Measurements from ENCODE around the gene CNTNAP2.
"Not testable (repeated sequence)": the region's sequence is repeated elsewhere in the genome, so short reads cannot be mapped to it uniquely, and the experiment has no call there.

Gene CNTNAP2

DNA sequence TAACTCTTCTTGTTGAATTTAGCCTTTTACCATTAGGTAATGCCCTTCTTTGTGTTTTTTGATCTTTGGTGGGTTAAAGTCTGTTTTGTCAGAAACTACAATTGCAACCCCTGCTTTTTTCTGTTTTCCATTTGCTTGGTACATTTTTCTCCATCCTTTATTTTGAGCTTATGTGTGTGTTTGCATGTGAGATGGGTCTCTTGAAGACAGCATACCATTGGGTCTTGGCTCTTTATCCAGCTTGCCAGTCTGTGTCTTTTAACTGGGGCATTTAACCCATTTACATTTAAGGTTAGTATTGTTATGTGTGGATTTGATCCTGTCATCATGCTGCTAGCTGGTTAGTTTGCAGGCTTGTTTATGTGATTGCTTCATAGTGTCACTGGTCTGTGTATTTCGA lies 997.9 kb downstream of the CNTNAP2 start:
- DNase-seq (ENCODE audit: low spot score) = not testable (repeated sequence)

- DNase-seq (ENCODE audit: low spot score) = no peak
Measured at GRCh38 chr7:147136352-147136751, 1019.8 kb downstream of the CNTNAP2 start.

DNA sequence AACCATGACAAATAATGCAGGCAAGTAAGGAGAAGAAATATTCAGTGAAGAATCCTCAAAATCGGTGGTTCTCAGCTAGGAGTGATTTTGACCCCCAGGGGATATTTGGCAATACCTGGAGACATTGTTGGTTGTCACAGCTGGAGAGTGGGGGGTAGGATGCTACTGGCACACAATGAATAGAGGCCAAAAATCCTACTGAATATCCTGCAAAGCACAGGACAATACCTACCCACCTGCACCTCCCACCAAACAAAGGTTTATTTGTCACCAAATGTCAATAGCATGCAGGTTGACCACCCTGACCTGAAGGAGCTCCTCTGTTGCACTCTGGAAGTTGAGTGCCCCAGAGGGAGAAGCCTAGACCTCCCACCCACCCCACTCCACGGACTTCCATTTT lies 1028.6 kb downstream of the CNTNAP2 start:
- no peak for DNase-seq (ENCODE audit: low spot score)

GRCh38 chr7:147146169-147146568 lies 1029.6 kb downstream of the CNTNAP2 start:
- no peak for DNase-seq (ENCODE audit: low spot score)

DNA sequence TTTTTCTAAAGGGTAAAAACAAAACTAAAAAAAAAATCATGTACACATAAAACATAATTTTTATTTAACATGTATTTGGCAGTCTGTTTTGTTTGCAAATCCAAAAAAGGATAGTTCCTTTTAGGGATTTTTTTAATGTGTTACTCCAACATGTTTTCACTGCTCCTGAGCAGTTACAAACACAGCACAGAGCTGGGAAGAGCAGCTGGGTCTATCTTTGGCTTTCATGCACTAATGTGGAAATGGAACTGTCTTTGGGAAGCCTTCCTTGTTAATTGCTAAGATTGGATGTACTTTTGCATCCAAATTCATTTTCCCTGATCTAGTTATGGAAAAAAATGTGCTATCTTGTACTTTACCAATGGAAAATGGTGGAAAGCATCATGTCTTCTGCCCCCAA lies 1035.1 kb downstream of the CNTNAP2 start:
- DNase-seq (ENCODE audit: low spot score) = no peak

GRCh38 chr7:147153571-147153970 lies 1037.0 kb downstream of the CNTNAP2 start:
- DNase-seq (ENCODE audit: low spot score) = no peak

DNA sequence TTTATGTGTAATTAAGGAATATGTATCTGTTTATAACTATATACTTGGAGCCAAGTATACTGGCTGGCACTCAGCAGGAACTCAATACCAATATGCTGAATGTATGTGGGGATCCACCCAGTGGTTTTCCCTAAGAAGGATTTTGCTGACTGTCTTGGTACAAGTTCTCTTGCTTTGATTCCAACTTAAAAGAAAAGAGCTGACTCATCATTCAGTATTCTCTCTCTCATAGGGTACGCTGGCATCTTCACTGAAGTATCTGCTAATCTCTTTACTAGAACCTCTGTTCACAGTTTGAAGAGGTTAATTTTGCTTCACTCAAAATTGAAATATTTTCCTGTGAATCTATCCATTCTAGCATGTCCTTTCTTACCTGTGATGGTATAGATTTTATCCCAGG lies 1044.8 kb downstream of the CNTNAP2 start:
- DNase-seq (ENCODE audit: low spot score) = no peak

DNA sequence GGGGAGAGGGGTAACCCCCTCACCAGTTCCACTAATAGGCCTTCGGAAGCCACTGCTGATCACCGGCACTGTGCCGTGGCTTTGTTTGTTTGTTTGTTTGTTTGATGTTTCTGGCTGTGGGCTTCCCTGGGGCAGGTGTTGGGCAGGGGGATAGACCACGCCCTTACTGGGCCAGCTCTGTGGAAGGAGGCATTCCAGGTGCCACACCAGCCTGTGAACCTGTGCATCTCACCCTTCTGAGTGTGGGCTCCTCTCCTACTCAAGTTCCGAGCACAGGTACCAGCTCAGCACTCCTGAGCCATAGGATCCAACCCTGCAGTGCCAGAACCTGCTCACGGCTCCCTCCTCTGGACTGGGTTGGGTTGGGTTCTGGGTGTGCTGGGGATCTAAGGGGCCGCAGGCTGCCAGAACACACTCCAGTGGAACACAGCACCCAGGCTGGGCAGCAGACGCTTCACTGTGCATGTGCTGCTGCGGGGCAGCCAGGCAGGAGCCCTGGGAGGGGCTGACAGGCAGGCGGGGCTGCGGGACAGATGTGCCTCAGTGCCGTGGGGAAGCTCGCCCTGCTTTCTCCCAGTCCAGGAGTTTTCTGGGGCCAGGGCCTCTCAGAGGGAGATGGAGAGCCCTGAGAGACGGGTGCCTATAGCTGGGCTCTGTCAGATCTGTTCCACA lies 1053.9 kb downstream of the CNTNAP2 start:
- no peak for DNase-seq (ENCODE audit: low spot score)

GRCh38 chr7:147171013-147171391 lies 1054.4 kb downstream of the CNTNAP2 start:
- DNase-seq (ENCODE audit: low spot score) = no peak

DNA sequence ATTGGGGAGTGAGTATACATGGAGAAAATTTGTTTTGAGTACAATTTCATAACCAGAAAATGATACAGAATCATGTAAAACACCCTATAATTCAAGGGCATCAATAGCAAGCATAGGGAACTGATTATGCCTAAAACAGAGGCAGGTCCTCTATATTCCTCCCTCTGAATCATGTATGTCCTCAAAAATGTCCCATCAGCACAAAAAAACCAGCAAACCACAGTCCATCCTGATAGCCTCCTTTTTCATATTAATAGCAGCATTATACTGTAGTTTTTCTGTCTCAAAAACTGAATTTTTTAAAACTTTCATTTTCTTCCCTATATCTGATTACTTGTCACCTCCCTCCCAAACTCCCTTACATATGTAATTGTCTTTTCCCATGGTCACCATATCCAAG lies 1057.3 kb downstream of the CNTNAP2 start:
- no peak for DNase-seq (ENCODE audit: low spot score)

DNA sequence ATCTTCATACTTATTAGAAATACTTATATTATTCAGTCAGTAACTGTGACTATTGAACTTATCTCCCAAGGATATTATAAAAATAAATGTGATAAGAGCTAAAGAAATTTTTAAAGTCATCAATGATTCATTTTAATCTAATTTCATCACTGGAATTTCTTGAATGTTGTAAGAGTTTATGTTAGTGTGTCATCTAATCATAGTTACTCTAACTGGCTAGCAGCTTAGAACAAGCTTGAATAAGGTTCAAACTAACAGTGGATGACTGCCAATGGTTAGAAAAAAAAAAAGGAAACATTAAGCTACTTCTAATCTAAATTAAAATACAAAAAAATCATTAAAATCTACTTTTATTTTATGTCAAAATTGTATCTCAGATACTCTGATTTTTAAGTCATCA lies 1066.3 kb downstream of the CNTNAP2 start:
- DNase-seq (ENCODE audit: low spot score) = no peak

DNA sequence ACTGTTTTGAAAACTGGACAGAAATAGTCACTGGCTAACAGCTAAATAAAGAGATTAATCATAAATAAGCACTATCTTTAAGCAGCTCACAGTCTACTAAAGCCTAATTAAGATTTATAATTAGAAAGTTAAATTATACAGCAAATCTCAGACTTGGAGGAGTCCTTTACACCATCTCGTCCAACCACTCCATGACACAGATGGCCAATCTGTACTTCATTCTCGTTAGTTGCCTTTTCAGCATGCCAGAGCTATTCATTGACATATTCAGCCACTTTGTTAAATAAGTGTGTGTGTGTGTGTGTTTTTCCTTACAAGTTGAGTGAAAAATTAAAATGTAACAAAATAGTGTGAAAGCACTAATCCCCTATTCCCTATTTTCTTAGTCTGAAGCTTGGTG lies 1066.7 kb downstream of the CNTNAP2 start:
- peak; percentile 42 for DNase-seq (ENCODE audit: low spot score)

GRCh38 chr7:147188467-147188866 lies 1071.9 kb downstream of the CNTNAP2 start:
- DNase-seq (ENCODE audit: low spot score) = no peak

DNA sequence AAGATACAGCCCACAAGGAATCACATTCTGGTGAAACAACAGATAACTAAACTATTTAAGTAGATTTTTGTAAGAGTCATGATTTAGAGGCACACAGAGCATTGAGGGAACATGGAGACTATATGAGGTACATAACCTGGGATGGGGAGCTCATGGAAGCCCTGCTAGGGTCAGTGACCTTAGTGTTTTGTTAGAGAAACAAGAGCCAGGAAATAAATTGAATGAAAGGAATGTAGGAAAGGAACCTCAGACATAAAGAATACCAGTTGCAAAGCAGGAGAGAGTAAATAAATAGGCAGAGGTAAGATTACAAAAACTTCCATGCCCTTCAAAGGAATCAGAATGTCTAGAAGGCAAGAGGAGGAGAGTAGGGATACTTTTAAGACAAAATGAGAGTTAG lies 1076.9 kb downstream of the CNTNAP2 start:
- no peak for DNase-seq (ENCODE audit: low spot score)

- DNase-seq (ENCODE audit: low spot score) = no peak
Measured at GRCh38 chr7:147196481-147196880, 1079.9 kb downstream of the CNTNAP2 start.

DNA sequence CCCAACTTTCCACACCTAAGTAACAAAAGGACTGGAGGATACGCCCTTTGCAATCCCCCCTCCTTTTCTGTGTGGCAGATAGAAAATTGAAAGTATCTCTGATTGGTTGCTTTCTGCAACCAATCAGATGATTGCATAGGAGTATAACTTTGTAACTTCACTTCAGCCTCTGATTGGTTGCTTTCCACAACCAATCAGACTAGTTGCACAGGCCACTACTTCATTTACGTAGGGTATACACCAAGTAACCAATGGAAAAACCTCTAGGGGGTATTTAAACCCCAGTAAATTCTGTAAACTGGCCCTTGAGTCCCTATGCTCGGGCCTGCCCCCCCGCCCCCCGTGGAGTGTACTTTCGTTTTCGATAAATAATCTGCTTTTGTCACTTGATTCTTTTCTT lies 1080.4 kb downstream of the CNTNAP2 start:
- no peak for DNase-seq (ENCODE audit: low spot score)

GRCh38 chr7:147199868-147200267 lies 1083.3 kb downstream of the CNTNAP2 start:
- no peak for DNase-seq (ENCODE audit: low spot score)

DNA sequence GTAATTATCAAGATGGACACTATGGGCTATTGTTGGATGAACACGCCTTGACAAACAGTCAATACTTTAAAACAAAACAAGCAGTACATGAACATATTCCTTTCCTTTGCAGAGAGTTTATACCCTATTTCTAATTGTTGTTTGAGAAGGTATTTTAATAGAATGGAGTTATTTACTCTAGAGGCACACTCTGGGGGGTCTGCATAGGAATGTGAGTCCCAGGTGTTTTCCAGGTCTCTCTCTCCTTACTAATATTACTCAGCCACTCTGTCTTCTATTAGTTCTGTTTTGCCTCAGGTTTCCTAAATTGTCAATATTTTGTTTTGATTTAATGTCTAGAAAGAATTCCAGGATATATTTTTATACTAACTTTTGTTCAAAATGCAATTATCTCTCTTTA lies 1091.4 kb downstream of the CNTNAP2 start:
- no peak for DNase-seq (ENCODE audit: low spot score)

DNA sequence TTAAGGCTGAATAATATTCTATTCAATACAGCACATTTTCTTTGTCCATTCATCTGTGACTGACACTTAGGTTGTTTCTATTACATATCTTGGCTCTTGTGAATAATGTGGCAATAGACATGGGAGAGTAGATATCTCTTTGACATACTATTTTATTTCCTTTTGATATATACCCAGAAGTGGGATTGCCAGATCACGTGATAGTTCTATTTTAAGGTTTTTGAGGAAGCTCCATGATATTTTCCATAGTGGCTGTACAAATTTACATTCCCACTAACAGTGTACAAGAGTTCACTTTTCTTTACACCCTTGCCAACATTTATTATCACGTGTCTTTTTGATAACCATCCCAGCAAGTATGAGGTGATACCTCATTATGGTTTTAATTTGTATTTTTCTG lies 1114.7 kb downstream of the CNTNAP2 start:
- no peak for DNase-seq (ENCODE audit: low spot score)

- DNase-seq (ENCODE audit: low spot score) = no peak
Measured at GRCh38 chr7:147235645-147236382, 1119.2 kb downstream of the CNTNAP2 start.

DNA sequence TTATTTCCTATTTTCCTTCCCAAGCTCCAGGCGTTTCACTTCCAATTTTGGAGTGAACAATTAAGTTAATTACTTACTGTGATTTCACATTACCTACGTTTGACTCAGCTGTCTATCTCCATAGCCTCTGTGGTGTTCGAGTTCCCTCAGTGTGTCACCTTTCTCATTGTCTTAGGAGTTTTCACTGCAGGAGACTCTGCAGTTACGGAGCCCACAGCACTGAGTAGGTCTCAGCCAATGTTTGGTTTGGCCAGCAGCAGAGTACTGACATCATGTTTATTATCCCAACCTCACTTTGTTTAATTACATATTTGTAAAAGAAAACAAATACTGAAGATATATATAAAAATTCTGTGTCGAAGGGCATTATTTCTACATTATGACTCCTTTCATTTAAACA lies 1123.9 kb downstream of the CNTNAP2 start:
- no peak for DNase-seq (ENCODE audit: low spot score)

DNA sequence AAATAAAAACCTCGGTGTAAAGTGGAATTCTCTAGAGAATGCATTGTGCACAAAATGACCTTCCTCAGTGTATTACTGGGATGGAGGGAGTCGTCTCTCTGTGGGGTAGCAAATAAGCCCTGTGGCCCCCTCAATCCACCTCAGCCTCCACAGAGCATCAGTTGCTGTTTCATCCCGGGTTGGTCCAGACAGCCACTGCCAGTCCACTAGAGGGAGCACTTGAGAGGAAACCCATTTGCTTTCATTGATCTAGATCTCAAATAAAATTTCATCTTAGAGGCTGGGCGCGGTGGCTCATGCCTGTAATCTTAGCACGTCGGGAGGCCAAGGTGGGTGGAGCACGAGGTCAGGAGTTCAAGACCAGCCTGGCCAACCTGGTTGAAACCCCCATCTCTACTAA lies 1128.7 kb downstream of the CNTNAP2 start:
- peak; percentile 70 for DNase-seq (ENCODE audit: low spot score)

DNA sequence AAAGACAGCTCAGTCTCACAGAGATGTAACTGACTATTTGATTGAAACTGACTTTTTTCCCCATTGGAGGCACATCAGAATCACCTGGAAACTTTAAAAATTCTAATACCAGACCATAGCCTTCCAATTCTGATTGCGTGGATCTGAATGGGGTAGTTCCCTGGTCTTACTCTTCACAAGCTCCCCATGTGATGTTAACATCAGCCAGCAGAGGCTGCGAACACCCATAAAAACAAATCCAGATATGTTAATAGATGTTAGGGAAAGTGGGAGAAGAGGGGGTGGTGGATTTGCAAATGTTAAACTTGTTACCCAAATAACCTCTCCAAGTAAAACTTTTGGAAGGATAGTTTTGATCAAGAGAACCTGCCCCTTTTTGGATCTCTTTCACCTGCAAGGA lies 1133.4 kb downstream of the CNTNAP2 start:
- DNase-seq (ENCODE audit: low spot score) = no peak

- no peak for DNase-seq (ENCODE audit: low spot score)
Measured at GRCh38 chr7:147251751-147252325, 1135.2 kb downstream of the CNTNAP2 start.
